RPMI8226 (cell line): ENCODE data around the gene MSANTD2.

Experiments used
- DNase-seq: peaks from one replicate; pipeline ENCODE4 v3.0.0-alpha.2; 2015

Gene MSANTD2

DNA sequence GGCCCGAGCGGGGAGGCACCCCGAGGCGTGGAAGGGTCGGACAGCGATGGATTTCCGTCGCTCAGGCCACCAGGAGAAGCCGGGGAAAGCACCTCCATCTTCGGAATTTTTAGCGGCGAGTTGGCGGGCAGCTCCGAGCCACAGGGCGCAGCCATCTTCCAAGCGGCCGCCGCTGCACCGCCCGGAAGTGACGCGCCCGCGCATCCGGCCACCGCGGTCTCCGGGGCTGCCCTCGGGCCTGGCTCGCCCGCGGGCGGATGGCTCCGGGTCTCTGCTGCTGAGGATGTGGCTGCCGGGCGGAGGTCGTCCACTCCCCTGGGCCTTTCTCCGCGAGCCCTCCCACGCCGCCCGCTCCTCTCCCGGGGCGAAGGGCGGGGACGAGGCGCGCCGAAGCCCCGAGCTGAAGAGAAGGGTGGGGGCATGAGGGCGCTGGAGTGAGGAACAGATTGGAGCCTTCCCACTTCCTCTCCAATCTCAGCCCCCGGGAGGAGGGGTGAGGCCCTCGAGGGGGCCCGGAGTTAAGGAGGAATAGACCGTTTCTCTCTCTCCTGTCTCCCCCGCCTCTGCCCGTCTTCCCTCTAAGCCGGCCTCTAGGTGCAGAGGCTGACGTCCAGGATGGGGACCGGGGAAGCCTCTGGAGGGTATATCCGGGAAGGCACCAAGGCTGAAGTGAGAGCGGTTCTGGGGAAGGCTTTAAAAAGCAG, at the start of gene MSANTD2:
TSS of gene MSANTD2 (minus strand) at position 181 of the 704 bp plus-strand sequence. CDS start at position 155, 26 bp downstream.
- peak; percentile 70 for DNase-seq

DNA sequence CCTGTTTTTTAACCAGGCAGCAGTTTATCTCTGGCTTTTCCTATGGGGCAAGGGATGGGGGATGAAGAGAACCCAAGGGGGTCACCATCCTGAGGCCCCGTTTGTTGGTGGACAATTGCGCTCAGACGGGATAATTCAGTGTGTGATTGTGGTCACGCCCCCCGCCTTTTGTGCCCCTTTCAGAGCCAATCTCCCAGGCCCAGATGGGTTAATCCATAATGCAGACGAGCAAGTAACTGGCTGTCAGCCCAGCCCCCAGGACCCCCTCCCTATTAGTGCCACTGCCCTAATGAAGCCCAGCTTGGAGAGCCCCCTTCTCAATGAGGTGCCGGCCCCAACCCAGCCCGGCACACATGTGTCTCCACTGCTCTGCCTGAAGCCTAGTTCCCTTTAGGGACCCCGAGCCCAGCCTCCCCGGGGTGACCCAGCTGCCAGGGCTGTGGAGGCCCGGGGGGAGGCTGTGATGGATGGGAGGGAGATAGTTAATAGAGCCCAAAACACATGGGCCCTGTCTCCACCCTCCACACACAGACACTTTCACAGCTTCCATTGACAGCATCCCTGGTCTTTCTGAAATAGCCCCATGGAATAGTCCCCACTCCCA, 46.0 kb upstream of the MSANTD2 start:
- no peak for DNase-seq

DNA sequence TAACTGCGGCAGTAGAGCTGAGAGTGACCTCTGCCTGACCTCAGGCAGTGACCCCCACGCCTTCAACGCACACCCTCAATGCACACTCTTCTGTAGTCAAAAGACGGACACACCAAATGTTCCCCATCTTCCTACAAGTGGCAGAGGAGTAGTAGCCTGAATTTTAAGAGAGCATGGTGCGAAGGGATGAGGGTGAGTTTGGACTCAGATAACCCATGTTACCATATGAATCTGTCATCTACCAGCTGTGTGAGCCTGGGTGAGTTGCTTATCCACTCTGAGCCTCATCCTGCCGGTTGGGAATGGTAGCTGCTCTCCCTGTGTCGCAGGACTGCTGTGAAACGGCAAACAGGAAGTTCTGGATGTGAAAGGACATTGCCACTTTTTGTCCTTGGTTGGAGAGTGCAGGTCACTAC, 44.5 kb upstream of the MSANTD2 start:
- no peak for DNase-seq

DNA sequence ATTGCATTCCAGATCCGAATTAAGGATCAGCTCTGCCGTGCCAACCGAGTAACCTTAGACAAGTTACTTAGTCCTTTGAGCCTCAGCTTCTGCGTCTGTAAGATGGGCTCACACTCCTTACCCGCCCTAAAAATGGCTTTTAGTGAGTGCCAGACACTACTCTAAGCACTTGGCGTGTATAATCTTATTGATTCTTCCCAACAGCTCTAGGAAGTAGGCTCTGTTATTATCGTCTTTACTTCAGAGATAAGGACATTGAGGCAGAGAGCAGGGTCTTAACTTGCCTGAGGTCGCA, 43.4 kb upstream of the MSANTD2 start:
- DNase-seq: no peak

DNA sequence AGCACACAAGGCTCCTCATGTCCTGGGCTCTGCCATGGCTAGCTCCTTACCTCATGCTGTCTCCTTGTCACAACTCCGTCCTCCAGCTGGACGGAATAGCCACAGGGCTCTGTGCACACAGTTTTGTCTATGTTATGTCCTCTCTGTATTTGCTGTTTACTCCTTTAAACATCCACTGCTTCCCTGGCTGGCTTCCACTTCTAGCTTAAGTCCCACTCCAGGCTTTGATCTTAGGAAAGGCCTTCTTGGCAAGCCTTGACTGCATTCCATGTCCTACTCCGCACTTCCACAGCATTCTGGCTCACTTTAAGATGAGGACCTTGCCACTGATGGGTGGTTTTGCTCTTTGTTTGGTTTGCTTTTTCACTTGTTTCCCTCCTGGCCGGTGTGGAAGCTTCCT, 42.1 kb upstream of the MSANTD2 start:
- no peak for DNase-seq

DNA sequence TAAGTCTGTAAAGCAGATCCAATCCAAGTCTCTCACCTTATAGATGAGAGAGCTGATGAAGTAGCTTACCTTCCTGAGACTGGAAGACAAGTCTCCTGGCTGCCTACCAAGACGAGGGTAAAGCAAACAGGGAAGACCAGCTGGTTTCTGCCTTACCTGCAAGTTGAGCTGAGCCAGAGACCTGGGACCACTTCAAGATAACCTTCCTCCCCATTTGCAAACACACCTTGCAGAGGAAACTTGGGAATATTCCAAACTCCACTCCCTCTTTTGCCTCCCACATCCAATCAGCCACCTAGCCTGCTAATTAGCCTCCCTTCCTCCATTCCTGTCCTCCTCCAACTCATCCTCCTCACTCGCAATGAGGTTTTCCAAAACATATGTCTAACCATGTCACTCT, 41.6 kb upstream of the MSANTD2 start:
- DNase-seq: no peak

DNA sequence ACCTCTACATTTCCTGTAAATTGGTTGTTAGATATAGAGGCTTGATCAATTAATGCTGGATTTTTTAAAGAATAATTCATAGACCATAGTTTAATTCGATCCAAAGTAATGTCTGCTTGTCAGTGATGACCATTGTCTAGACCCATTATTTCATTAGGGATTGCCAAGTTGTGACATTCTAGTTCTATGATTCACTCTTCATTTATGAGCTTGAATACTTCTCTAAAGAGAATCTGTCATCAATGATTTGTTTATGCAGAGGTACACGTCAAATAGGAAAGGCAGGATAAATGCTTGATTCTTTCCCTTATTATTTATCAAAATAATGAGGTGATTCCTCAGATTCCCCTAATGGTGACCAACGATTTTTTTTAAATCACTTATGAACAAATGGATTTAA, 41.0 kb upstream of the MSANTD2 start:
- DNase-seq: no peak

DNA sequence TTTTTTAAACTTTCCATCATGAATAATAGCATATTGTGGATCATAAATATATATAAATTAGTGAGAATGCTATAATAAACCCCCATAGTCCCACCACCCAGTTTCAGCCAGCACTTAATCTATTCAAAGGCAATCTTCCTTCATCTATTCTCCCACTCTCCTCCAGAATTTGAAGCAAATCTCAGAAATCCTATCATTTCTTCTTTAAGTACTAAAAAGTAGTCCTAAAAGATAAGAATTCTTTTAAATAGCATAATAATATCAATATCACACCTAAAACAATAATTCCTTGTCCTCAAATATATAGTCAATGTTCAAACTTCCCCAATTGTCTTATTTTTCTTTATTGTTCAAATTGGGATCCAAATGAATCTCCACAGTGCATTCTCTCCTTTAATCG, 40.5 kb upstream of the MSANTD2 start:
- no peak for DNase-seq

DNA sequence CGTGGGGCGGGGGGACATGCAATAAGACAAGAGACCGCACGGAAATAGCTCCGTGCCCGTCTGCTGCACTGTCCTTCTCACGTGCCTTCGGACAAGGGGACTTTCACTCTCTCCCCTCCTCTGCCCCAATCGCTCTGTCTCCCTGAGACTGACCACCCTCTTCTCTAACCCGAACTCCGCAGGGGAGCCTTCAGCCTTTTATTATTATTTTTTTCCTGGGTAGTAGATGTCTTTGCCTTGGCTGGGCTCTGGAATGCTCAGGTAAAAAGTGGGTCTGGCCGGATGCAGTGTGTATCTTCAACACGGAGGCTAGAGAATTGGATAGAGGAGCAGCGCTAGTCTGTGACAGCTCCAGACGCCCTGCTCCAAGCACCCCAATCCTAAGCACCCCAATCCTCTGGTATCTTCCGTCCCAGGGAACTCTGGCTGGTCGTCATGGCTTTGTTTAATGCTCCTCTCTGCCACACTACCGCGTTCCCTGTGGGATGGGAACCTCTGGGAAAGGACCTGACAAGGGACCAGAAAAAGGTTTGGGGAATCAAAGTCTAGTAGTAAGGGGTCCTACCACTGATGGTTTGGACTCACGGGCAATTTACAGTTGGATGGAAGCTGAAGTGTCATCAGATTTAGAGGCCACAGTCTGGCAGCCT, 39.9 kb upstream of the MSANTD2 start:
- DNase-seq: no peak

DNA sequence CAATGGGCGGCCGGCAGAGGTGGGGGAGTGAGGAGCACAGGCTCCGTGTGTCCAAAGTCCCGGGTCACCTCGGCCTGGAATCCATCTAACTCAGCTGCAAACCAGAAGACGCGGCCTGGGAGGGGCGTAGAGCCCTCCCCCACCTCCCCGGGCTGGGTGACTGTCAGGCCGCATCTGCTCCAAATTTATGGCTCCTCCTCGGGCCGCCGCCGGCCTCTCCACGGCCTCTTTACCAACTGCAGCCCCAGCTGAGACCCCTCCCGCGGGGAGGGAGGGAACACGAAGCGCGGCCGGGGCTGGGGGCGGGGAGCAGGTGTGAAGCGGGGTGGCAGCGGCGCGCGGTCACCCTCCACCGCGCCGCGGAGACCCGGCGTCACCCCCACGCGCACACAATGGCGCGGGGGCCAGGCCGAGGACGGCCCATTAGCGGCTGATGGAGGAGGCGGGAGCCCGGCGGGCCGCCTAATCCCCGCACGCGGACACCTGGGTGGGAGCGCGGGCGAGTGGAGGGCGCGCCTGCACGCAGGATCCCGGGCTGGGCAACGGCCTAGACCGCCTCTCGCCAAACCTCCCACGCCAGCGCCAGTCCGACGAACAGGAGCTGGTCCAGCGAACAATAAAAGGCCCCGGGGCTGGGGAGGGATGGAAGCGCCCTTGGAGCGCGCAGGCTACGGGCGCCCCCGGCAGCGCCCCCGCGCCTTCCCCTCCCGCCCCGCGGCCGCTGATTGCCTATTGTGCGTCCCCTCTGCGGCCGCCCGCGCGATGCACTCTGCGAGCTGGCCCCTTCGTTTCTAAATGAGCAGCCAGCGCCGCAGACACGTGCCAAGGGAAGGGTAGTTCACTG, 39.1 kb upstream of the MSANTD2 start:
- no peak for DNase-seq

DNA sequence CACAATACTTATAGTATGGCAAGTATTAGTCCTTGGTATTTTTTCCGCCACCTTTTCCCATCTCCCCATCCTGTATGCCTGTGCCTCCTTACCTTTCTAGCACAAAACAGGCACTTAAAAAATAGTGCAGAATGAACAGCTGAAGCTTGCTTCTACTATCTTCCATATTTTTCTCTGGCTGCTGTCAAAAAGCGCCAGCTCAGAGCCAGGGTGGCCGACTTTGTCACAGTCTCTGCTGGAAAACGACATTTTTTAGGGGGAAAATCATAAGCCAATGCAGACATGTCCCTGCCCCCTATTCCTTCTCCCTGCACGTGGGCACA, 38.6 kb upstream of the MSANTD2 start:
- DNase-seq: no peak

DNA sequence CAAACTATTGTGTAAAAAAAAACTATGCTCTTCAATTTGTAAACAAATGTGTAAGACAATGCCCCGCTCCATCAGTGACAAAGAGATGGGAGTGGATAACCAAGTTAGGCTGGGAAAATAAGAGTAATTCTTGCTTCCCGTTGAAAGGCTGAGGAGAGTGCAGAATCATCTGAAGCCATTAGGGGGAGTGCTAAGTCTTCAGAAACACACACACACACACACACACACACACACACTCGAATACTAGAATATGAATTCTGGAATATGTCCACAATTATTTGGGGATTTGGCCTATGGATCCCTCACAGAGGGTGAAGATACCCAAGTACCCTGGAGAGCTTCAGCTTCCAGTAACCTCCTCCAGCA, 37.3 kb upstream of the MSANTD2 start:
- peak; percentile 35 for DNase-seq

DNA sequence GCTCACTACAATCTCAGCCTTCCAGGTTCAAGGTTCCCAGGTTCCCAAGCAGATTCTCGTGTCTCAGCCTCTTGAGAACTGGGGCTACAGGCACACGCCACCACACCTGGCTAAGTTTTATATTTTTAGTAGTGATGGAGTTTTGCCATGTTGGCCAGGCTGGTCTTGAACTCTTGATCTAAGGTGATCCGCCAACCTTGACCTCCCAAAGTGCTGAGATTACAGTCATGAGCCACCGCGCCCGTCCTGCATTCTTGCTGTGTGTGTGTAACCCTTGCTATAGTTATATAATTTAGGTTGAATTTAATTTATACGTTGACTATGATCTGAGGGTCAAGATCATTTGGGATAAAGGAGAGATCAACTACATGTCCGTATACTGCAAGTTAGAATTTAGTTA, 35.7 kb upstream of the MSANTD2 start:
- DNase-seq: no peak

DNA sequence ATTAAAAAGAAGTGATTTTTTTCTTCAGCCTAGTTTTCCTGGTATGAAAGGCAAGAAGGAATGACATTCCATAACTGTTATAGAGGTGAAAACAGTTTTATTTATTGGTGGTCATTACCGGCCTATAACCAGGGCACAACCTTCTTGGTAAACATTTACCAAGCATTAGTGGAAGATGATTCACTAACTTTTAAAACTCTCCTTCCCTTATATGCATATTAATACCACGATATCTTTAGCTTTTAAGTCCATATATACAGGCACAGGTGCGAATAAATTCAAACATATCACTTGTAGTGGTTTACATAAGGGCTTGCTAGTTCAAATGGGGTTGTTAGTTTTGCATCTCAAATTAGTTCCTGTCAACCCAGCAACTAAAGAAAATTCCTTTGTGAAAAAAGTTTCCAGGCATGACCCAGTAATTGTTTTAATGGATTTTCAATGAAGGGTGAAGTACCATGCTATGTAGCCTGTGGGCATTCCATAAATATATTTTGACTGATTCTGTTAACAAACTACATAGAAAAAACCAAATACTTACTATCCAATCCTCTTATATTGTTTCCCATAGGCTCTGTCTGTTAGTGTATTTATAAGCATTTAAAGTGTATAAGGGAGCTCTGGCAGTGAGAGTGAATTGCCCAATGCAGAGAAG, 34.4 kb upstream of the MSANTD2 start:
- no peak for DNase-seq

DNA sequence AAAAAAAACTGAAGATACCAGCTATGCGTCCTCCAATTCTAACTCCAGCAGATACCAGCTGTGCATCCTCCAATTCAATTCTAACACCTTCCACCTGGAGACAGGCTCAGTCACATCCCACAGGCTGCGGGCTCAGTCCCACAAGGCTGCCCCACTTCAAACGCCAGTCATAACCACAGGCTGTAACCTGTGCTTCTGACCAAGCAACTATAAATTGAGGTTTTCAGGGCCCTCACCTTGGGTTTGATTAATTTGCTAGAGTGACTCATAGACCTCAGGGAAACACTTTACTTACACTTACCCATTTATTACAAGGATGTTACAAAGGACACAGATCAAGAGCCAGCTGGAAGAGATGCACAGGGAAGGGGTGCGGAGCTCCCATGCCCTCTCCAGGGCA, 32.4 kb upstream of the MSANTD2 start:
- DNase-seq: no peak

DNA sequence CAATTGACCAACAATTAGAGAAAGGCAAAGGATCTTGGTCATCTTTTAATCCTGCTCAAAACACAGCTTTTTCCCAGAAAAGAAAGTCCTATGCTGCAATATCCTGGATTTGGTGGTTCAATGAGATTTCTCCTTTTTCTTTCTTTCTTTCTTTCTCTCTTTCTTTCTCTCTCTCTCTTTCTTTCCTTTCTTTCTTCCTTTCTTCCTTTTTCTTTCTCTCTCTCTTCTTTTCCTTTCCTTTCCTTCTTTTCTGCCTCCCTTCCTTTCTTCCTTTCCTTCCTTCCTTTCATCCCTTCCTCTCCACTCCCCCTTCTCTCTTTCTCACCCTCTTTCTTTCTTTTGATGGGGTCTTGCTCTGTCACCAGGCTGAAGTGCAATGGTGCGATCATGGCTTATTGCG, 31.7 kb upstream of the MSANTD2 start:
- DNase-seq: no peak

DNA sequence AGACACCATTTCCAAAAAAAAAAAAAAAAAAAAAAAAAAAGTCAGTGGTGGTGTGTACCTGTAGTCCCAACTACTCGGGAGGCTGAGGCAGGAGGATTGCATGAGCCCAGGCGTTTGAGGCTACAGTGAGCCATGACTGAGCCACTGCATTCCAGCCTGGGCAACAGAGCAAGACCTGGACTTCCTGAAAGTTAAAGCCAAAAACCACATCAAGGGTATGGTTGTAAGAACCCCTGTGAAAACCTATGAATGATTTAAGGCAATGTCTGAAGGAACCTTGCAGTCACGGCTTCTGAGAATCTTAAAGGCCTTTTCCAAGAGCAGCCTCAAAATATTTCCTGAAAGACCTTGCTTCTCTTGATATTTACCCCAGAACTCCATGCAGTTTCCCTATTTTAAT, 30.5 kb upstream of the MSANTD2 start:
- no peak for DNase-seq

DNA sequence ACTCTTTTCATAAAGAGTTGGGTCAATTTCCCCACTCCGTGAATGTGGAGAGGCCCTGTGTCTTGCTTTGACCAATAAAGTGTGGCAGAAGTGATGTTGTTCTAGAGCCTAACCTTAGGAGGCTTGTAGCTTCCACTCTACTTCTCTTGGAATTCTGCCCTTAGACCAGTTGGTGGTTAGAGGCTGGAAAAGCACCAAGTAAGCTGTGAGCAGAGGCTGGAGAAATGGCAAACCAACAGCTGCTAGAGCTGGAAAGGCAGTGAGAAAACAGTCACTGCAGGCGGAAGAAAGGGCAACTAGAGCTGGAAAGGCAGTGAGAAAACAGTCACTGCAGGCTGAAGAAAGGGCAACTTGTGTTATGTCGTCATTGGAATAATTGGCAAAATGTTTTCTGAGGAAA, 29.8 kb upstream of the MSANTD2 start:
- DNase-seq: no peak

DNA sequence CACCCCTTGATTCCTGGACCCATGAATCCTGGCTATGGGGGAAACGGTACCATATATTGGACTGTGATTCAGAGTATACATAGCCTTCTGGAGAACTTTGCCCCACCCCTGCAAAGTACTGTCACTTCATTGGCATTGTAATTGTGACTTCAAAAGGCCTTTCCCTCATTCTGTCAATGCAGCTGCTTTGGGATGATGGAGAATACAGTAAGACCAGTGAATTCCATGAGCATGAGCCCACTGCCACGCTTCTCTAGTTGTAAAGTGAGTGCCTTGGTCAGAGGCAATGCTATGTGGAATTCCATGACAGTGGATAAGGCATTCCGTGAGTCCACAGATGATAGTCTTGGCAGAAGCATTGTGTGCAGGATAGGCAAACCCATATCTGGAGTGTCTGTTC, 25.7 kb upstream of the MSANTD2 start:
- DNase-seq: no peak

DNA sequence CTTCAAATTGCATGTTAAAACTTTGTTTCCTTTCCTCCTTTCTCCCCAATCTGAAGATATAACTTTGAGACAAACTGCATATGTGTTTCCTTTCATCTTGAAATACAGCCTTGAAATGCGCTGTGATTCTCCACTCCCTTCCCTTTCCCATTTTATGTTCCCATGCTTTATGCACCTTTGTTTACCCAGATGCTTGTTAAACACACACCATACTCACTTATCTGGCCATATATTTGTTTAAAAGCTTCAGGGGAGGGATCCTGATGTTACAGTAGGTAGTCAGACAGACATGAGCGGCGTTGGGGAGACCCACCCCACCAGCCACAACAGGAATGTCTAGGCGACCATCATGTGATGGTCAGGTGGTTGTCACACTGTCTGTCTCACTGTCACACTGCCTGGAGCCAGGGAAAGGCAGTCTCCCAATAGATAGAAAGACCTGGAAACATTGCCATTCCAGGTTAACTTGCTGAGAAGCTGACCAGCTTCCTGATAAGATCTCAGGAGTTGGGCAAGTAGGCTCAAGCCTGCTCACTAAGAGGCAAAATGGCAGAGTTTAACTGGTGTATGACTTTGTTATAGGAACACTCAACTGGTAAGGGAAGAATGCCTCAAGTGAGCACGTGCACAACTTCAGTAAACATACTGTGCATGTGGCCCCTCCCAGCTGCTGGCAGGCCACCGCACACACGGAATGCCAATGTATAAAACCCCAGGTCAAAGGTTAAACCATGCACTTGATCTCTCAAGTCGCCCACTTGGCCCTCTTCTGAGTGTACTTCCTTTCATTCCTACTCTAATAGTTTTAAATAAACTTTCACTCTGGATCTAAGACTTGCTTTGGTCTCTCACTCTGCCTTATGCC, 23.5 kb upstream of the MSANTD2 start:
- DNase-seq: no peak

DNA sequence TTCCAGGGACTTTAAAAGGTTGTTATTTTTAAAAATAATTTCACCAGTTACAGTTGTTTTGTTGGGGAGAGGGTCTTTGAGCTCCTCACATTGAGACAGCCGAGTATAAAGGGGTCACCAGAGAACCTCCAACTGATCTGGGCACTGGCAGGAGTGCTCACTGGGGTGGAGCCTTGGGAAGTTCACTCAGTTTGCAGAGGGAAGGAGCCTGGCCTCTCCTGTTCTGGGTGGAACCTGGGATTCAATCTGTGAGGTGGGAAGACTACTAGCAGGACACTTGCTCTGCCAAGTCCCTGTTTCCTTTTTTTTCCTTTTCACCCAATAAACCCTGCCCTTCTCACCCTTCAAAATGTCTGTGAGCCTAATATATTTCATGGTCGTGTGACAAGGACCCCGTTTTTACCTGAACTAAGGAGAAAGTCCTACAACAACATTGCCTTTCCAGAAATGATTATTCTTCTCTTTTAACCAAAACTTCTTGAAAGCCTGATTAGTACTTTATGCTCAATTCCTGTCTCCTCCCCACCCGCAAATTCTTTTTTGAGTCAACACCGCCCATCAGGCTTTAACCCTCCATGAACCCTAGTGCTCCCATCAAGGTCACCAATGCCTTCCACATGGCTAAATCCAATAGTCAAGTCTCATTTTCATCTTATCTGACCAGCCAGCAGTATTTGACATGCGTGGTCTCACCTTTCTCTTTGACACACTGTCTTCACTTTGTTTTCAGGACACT, 22.0 kb upstream of the MSANTD2 start:
- DNase-seq: no peak

DNA sequence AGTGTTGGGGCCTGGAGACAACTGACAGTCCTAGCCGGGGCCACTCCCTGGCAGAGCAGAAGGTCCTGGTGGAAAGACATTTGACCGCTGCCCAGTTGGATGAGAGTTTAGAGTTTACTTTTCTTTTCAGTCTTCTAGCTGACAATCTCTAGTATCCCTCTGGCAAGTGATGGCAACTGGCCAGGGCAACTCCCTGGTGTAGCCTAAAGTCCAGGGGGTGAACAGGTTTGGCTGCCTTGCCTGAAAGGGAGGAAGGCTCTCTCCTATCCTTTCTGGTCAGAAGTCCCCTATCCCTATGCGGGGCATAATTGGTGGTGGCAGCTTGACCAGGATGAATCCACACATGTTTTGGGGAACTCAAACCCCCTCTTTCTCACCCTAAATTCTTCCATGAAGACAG, 16.8 kb upstream of the MSANTD2 start:
- no peak for DNase-seq
